ENCODE results near the gene RASD2.

DNA sequence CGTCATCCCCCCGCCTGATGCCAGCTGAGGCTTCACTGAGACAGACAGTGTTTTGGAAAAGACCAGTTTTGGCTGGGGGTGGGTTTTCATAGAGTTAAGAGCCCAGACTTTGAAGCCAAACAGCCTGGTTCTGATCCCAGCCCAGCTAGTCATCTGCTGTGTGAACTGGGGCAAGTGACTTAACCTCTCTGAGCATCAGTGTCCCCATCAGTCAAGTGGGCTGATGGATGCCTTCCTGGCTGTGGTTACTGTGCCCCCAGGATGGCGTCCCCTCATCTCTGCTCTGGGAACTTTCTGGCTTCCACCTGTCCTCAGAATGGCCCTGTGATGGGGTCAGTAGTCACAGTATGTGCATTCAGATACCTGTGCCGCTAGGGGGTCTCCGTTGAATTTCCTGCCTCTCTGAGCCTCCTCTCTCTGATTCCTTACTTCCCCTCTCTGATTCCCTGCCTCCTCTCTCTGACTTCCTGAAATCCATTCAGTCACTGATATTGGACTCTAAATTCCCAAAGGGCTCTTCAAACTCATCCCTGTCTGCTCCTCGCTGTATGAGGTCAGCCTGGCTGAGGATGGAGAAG is 2.4 kb downstream of the RASD2 start:
- TF ChIP-seq, protein P1, sequence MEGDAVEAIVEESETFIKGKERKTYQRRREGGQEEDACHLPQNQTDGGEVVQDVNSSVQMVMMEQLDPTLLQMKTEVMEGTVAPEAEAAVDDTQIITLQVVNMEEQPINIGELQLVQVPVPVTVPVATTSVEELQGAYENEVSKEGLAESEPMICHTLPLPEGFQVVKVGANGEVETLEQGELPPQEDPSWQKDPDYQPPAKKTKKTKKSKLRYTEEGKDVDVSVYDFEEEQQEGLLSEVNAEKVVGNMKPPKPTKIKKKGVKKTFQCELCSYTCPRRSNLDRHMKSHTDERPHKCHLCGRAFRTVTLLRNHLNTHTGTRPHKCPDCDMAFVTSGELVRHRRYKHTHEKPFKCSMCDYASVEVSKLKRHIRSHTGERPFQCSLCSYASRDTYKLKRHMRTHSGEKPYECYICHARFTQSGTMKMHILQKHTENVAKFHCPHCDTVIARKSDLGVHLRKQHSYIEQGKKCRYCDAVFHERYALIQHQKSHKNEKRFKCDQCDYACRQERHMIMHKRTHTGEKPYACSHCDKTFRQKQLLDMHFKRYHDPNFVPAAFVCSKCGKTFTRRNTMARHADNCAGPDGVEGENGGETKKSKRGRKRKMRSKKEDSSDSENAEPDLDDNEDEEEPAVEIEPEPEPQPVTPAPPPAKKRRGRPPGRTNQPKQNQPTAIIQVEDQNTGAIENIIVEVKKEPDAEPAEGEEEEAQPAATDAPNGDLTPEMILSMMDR (IDR thresholded peaks at IDR 0.05 in 4 of 5, conservative IDR thresholded peaks at IDR 0.05 in 1 of 5): no peak
- no peak for TF ChIP-seq POLR2A (IDR thresholded peaks at IDR 0.05)

All from gastrocnemius medialis (tissue), 4 donors.